Cerebellar nuclear complex (tissue), 1 donor: ENCODE results near the gene ZNF496.

Experiments used
- DNase-seq, 2 experiments: peaks; one replicate each; lab custom pipeline; 2025; lab: John Stamatoyannopoulos, UW

Gene ZNF496

GRCh38 chr1:247328311-247328710 is 3.4 kb downstream of the ZNF496 start:
- no peak for DNase-seq

DNA sequence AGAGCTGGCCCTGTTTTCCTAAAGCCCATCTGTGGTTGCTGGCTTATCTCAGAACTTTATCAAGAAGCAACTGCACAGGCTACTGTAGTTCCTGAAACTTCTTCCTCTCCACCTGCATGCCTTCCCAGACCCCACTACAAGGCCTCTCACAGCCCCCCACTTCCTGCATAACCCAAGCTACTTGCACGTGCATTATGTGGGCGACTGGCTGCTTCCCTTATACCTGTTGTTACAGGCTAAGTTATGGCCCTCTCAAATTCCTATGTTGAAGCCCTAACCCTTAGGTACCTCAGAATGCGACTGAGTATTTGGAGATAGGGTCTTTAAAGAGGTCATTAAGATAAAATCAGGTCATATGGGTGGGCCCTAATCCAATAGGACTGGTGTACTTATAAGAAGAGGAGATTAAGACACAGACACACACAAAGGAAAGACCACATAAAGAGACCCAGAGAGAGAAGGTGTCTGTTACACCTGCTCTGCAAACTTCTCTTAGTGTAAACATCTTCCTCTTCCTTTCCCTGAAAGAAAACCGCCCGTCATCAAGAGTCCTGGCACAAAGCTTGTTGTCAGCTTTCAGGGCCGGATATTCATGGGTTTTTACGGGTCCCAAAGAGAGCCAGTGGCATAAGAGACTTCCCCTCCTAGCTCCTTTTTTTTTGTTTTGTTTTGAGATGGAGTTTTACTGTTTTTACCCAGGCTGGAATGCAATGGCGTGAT is 5.1 kb downstream of the ZNF496 start:
- no peak for DNase-seq

- no peak for DNase-seq
These were observed 6.7 kb downstream of the ZNF496 start for GRCh38 chr1:247324923-247325322.

DNA sequence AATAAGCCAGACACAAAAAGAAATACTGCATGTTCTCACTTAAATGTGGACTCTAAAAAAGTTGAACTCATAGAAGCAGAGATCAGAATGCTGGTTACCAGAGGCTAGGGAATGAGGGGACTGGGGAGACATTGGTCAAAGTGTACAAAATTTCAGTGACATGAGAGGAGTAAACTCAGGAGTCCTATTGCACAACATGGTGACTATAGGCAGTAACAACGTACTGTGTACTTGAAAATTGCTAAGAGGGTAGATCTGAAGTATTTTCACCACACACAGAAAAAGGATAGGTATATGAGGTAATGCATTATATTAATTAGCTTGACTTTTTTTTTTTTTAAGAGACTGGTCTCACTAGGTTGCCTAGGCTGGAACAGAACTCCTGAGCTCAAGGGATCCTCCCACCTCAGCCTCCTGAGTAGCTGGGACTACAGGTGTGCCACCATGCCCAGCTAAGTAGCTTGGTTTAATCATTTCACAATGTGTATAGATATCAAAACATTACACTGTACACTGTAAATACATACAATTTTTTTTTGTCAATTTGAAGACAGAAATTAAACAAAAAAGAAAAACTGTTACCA is 7.4 kb downstream of the ZNF496 start:
- DNase-seq = no peak

- DNase-seq = no peak
These were observed 8.6 kb downstream of the ZNF496 start for GRCh38 chr1:247322849-247323586.

- no peak for DNase-seq
These were observed 9.2 kb downstream of the ZNF496 start for GRCh38 chr1:247322442-247322841.

DNA sequence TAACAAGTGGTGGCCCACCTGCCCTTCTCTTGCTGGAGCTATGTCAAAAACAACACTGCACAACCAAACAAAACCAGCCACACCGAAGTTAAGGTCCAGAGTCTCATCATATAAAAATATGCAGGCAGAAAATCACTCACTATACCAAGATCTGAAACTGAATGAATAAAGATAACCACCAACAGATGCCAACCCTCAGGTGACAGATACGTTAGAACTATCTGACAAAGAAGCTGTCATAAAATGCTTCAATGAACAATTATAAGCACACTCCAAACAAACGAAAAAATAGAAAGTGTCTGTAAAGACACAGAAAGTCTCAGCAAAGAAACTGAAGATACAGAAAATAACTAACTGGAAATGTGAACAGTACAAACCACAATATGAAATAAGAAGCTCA is 14.0 kb downstream of the ZNF496 start:
- no peak for DNase-seq

GRCh38 chr1:247316590-247317197 is 15.0 kb downstream of the ZNF496 start:
- DNase-seq = no peak

DNA sequence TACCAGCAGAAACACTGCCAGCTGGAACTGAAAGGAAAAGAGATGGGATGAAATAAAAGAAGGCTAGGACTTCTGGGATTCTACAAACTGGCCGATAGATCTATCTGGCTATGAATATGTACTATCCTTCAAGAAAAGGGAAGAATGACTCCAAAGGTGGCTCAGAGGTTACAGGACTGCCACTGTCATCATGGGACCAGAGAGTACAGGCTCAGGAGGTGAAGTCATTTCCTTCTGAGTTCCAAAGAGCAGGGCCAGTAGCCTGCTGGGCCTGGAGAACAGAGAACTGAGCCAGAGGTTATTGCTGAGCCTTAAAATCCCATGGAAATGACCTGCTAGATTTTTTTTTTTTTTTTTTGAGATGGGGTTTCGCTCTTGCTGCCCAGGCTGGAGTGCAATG is 27.6 kb downstream of the ZNF496 start:
- DNase-seq = no peak

GRCh38 chr1:247303216-247303615 is 28.5 kb downstream of the ZNF496 start:
- DNase-seq = no peak

- DNase-seq = no peak
These were observed 30.5 kb downstream of the ZNF496 start for GRCh38 chr1:247301176-247301540.

DNA sequence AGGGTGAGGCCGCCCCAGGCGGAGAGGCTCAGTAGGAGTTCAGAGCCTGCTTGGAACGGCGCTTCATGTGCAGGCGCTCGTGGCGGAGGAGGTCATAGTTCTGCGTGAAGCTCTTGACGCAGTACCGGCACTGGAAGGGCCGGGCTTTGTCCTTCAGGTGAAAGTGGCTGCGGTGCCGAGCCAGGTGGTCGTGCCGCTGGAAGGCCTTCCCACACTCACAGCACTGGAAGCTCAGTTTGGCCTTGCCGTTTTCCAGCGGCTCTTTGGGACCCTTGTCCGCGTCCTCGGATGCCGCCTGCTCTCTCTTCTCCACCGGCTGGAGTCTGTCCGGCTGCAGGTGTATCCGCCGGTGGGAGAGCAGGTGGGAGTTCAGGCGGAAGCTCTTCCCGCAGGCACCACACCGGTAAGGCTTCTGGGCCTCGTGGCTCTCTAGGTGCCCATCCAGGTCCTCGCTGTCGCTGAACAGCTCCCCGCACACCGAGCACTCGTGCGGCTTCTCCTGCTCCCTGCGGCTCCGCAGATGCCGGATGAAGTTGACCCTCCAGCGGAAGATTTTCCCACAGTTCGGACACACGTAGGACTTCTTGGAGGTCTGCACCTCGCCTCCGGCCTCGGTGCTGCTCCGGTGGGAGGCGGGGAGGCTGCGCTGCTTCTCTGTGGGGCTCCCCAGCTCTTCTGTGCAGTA is 31.0 kb downstream of the ZNF496 start:
- DNase-seq = no peak

DNA sequence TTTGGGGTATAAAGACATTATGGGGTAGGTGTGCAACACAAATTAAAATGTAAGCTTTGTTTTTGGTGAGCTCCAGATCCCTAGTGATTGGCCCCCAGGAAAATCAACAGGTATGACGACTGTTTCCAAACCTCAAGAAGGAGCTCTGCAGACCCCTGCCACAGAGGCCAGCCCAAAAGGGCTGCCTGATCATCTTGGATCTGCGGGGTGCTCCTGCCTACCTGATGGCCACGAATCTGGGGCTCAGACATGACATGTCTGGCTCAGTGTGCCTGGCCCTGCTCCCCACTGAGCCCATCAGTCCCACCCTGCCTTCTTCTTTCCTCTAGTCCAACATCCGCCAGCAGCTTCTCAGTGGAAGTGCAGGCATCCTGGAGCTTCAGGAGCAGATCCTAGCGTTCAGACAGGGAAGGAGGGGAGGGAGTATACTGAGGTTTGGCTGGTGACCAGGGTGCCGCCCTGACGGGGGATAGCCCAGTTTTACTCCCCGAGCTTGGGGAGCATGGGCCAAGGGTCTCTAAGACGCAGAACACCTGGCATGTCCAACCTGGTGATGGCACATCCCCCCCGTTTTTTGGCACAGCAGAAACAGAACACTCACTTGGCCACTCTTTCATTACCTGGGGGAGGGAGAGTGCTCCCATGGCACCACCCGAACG is 31.8 kb downstream of the ZNF496 start:
- no peak for DNase-seq

- DNase-seq = no peak
These were observed 33.0 kb downstream of the ZNF496 start for GRCh38 chr1:247298701-247299100.

DNA sequence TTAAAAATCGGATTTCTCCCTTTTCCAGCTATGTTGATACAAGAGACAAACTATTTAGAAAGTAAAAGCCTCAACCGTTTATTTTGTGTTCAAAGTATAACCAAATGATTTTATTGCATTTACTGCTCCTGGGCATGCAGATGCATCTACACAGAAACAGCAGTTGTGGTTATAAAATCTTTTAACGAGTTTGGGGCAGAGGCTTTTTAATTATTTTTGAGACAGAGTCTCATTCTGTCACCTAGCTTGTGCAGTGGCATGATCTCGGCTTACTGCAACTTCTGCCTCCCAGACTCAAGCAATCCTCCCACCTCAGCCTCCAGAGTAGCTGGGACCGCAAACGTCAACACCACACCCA is 33.6 kb downstream of the ZNF496 start:
- no peak for DNase-seq

DNA sequence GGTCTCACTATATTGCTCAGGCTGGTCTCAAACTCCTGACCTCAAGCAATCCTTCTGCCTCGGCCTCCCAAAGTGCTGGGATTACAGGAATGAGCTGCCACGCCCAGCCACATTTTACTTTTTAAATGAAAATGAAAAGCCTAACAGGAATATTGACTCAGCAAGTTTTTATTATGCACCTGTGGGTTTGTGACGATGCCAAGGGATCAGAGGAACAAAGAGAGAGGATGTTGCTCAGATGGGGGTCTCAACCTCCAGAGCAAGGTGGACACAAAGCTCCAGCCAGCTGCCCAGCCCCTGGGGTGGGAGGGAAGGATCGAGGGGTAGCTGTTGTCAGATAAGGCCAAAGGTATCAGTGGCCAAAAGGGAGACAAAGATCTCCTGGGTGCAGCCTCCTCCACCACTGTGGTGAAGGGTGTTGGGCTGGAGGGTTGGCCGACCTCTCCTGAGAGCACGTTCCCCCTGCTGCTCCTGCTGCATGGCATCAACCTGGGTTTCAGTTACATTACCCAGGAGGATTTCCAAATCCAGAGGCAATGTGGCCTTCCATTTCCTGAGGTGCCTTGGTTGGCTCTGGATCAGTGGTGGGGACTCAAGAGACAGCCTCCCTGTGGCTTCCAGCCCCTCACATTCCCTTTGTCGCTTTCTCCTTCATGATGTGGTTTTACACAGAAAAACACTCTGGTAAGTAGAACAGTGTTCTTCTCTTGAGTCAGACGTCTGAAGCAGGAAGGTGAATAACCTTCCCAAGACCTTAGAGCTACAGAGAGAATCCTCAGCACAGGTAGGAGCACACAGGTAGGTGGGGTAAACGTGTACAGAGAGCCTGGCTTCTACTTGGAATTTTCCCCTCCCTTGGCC is 34.2 kb downstream of the ZNF496 start:
- DNase-seq = no peak

DNA sequence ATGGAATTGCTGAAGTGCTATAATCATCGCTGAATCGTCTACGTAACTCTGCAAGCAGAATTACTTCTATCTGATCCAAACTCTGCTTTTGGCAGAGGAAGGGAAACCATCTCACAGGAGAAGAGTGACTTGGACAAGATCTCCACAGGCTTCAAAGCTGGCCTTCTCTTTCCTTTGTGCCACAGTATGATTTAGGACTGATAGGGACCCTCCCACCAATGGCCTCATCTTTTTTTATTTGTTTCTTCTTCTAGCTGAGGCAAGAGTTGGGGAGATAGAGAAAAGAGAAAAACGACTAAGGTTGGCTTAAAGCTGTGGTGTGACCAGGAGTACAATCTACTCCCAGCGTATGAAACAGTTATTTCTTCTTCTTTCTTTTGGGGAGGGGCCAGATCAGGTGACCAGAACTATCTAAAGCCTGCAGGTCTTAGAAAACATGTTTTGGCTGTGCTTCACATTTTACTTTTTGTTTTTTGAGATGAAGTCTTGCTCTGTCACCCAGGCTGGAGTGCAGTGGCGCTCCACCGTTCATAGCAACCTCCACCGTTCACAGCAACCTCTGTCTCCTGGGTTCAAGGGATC is 35.0 kb downstream of the ZNF496 start:
- no peak for DNase-seq

DNA sequence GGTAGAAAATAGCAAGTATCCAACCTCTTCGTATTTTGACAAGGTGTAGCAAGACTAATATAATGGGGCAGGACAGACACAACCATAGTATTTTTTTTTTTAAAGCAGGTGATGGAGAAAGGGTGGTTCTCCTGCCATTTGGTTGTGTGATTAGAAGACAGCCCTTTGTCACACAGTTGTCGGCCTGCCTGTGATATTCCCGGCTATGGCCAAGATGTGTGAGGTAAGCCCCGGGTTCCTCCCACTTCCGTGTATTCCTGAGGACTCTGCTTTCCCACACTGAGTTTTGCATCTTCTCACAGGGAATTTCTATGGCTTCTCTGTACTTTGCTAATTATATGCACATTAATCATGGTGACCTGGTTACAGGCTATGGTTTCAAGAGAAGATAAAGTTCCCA is 35.9 kb downstream of the ZNF496 start:
- DNase-seq = no peak

DNA sequence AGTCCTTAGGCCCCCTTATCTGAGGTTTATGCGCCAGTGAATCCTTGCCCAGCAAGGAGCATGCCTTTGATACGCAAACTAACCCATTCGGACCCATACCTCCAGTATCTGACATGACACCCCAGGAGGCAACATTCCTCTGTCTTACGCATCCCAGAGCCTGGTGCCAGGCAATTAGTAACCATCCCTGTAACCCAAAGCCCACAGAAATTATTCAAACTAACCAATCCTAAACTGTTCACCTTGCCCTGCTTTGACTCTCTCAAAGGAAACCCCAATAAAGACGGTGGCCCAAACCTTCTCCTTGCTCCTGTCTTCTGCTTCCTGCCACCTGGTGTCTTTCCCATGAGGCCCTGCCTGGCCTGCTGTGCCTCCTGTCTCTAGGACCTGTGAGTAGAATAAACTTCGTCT is 36.4 kb downstream of the ZNF496 start:
- DNase-seq = no peak

- DNase-seq = no peak
These were observed 37.4 kb downstream of the ZNF496 start for GRCh38 chr1:247294282-247294681.

DNA sequence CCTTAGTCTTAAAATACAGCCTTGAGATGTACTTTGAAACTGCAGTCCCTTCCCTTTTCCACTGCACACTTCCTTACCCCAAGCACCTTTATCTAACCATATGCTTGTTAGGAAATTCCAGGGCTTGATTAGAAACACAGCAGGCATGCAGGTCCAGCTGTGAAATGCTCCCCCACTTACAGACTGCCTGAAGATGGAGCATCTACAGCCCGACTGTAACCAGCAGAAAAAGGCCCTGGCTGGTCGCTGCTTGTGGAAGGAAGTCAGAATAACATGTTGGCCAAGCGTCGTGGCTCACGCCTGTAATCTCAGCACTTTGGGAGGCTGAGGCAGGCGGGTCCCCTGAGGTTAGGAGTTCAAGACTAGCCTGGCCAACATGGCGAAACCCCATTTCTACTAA is 38.6 kb downstream of the ZNF496 start:
- no peak for DNase-seq
